ENCODE data around the gene LOXL1. TPM values are rescaled to one million over a fixed set of nuclear protein-coding genes. Genes with fewer than 3 reads are reported as not detected.

Gene LOXL1
- total and polyA plus RNA-seq, 9 of the 15 experiments (the other 6 are each of a cell fraction or from before 2014, with no cell fraction given) = 0.14 TPM; not detected in 8

DNA sequence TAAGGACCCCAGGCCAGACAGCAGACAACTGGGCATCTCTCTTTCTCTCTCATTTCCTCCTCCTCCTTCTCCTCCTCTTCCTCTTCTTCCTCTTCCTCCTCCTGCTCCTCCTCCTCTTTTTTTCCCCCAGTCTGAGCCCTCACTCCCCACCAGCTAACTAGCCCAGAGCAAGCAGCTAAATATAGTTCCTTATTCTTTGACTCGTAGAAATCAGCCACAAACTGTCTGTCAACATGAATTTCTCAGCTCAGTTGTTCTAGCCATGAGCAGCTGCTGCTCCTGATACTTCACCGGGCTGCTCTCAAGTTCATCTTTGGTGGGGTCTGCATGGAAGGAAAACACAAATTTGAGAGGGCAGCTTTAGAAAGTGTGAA is 19.2 kb upstream of the LOXL1 start (continued):
- TF ChIP-seq TEAD2 (tag; IDR thresholded peaks at IDR 0.05) = no peak
- no peak for TF ChIP-seq MEF2A (IDR thresholded peaks at IDR 0.05; ENCODE audit: control insufficient read depth, low read depth, low read length)
- TF ChIP-seq SUPT5H (IDR thresholded peaks at IDR 0.05) = no peak
- no peak for TF ChIP-seq ARHGAP35 (IDR thresholded peaks at IDR 0.05; ENCODE audit: partially characterized antibody)

DNA sequence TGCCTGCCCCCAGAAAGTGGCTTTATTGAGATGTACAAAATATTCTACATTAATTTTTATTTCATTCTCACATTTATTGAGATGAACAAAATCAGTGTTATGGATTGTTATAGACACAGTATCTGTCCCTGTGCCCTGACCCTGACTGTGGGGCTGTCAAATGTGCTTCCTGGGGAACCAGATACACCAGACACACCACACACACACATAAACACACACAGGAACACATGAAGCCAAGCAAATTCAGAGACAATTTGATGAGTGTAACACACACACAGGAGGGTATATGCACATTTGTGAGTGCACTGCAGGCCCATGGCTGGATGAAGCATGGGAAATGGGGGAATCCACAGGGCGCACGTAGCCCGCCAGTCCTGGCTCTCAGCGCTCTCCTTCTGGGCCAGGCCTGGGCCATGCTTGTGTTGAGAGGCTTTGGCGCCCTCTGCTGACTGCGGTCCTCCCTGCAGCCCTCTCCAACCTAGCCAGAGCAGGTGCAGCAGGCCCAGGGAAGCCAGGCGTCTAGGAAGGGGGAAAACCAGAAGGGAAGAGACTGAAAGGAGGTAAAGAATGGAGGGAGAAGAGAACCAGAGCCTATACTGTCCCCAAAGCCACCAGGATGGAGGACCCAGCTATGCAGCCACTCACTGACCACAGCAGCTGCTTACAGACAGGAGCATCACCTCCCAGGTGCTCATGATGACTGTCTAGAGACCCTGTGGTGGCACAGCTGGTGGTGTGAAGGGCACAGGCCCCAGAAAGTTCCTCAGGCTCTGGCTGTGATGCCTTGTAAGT is 18.0 kb upstream of the LOXL1 start:
- POLR2A ChIA-PET = no interaction called here
- peak; percentile 84 for FAIRE-seq
- TF ChIP-seq ZNF57 (CRISPR knock-in tag; IDR thresholded peaks at IDR 0.05) (no peak), MEF2D (tag; conservative IDR thresholded peaks at IDR 0.05; ENCODE audit: low read depth) (no peak), HDAC2 (IDR thresholded peaks at IDR 0.05) (no peak), CBX3 (IDR thresholded peaks at IDR 0.05; ENCODE audit: borderline replicate concordance in 1 of 2, low read length in 2 of 2) (no peak), CREM (IDR thresholded peaks at IDR 0.05; ENCODE audit: low read depth) (0 out of 2 replicates have a peak, but pooled peaks have one; percentile 22), ZNF184 (CRISPR knock-in tag; IDR thresholded peaks at IDR 0.05) (no peak), TEAD2 (tag; IDR thresholded peaks at IDR 0.05) (no peak)
- TF ChIP-seq, protein P1, sequence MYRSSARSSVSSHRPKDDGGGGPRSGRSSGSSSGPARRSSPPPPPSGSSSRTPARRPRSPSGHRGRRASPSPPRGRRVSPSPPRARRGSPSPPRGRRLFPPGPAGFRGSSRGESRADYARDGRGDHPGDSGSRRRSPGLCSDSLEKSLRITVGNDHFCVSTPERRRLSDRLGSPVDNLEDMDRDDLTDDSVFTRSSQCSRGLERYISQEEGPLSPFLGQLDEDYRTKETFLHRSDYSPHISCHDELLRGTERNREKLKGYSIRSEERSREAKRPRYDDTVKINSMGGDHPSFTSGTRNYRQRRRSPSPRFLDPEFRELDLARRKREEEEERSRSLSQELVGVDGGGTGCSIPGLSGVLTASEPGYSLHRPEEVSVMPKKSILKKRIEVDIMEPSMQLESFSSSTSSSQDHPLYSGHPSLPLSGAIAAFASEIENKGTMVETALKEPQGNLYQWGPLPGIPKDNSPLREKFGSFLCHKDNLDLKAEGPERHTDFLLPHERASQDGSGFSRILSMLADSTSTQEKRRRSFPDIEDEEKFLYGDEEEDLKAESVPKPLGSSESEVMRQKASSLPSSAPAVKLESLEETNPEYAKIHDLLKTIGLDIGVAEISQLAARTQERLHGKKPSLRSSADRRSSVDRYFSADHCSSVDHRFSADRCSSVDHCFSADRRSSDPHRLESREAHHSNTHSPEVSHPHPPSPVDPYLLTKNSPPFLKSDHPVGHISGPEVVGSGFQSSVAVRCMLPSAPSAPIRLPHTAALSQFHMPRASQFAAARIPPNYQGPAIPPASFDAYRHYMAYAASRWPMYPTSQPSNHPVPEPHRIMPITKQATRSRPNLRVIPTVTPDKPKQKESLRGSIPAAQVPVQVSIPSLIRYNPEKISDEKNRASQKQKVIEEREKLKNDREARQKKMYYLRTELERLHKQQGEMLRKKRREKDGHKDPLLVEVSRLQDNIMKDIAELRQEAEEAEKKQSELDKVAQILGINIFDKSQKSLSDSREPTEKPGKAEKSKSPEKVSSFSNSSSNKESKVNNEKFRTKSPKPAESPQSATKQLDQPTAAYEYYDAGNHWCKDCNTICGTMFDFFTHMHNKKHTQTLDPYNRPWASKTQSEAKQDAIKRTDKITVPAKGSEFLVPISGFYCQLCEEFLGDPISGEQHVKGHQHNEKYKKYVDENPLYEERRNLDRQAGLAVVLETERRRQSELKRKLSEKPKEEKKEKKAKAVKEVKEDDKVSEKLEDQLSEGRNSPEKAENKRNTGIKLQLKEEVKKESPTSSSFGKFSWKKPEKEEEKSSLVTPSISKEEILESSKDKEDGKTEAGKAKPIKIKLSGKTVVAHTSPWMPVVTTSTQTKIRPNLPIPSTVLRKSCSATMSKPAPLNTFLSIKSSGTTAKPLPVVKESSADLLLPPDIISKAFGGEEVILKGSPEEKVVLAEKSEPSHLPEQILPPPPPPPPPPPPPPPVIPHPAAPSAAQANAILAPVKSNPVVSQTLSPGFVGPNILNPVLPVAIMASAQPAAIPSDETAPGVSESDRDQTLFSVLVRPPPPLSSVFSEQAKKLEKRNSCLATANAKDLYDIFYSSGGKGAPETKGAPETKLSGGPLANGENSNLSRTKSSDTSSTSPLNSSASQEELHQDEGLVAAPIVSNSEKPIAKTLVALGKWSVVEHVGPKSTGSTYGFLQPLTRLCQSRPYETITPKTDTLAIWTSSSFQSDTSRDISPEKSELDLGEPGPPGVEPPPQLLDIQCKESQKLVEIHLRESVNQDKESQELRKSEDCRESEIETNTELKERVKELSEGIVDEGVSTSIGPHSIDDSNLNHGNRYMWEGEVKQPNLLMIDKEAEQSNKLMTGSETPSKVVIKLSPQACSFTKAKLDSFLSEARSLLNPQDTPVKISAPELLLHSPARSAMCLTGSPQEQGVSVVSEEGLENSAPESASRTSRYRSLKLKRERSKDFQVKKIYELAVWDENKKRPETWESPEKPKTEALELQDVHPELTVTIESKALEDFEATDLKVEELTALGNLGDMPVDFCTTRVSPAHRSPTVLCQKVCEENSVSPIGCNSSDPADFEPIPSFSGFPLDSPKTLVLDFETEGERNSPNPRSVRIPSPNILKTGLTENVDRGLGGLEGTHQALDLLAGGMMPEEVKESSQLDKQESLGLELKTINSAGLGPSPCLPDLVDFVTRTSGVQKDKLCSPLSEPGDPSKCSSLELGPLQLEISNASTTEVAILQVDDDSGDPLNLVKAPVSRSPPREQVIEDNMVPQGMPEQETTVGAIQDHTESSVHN (IDR thresholded peaks at IDR 0.05; ENCODE audit: borderline replicate concordance in 1 of 2, low read depth in 1 of 2) = no peak

More for the DNA sequence above, 18.0 kb upstream of the LOXL1 start:
- no peak overlapping the region for H3K4me2 ChIP-seq (ENCODE audit: insufficient read depth, low read length)
- DNase-seq (ENCODE audit: extremely low read depth in 1 of 4, low spot score in 3 of 4) (peak; percentile 67 to 75 (median 70)), ATAC-seq (peak; percentile 100)
- no peak overlapping the region for H3K4me3 ChIP-seq
- no peaks in the 10 kb centered on the region for H3K4me1 ChIP-seq (replicated peaks in 1 of 2; ENCODE audit: control insufficient read depth in 2 of 2, insufficient read depth in 2 of 2, low read length in 2 of 2)
- intact Hi-C loops (cut with micrococcal nuclease) (loop anchor here (1.0 to 5.0 kb wide), 2 partner anchors 34 to 196 kb away; no protein-coding TSS in a partner anchor), in situ Hi-C loops (cut with MboI) (no loop called here)
- H3K27ac ChIP-seq (ENCODE audit: extremely low read depth, low read depth, low read length) = no peak overlapping the region
- no peaks in the 10 kb centered on the region for H3K9me3 ChIP-seq (replicated peaks; ENCODE audit: control insufficient read depth, insufficient read depth, low read depth, low read length)
- WGBS (ENCODE audit: insufficient coverage, low coverage, missing lambda C conversion rate) = 3% methylated on average over 6 of the region's 7 CpGs
- no peak overlapping the region for H3K9ac ChIP-seq (ENCODE audit: insufficient read depth in 1 of 2, low read depth in 2 of 2, low read length in 2 of 2)
- H3K36me3 ChIP-seq (ENCODE audit: control insufficient read depth, insufficient read depth, low read length) = no peaks in the 10 kb centered on the region
- H3K9me1 ChIP-seq (ENCODE audit: control insufficient read depth, insufficient read depth, low read length) = no peaks in the 10 kb centered on the region
- H3K27me3 ChIP-seq (ENCODE audit: control insufficient read depth in 2 of 2, insufficient read depth in 2 of 2, low read length in 2 of 2) = peaks cover 0 to 37% of the 10 kb centered on the region in 2 experiments; a peak in 3 of 5 replicates
- H3K79me2 ChIP-seq (ENCODE audit: control insufficient read depth, insufficient read depth, low read length) = no peaks in the 10 kb centered on the region
- BruUV-seq (replicated peaks) = no TSS peak
- CTCF ChIA-PET (ENCODE audit: low intra/inter-chr PET ratio) = interaction anchor here (1.8 kb wide), 1 partner anchor 34 kb away, joined by 9 read pairs; the partner anchor contains the start of gene TBC1D21
- H2AFZ ChIP-seq (ENCODE audit: low read depth, low read length) = 0 out of 2 replicates have a peak overlapping the region, but pooled peaks have one; percentile 28
- H4K20me1 ChIP-seq (replicated peaks; ENCODE audit: control insufficient read depth, insufficient read depth, low read length) = peaks cover 4% of the 10 kb centered on the region; the same call in 1 of the 2 replicates

Data from K562 (cell line).